ENCODE measurements around the gene GLIS1. TPM values are rescaled to one million over a fixed set of nuclear protein-coding genes. Genes with fewer than 3 reads are reported as not detected.
A peak's percentile ranks its signal among the peaks of the same experiment; 100 is the strongest.
"Not testable (repeated sequence)": the region's sequence is repeated elsewhere in the genome, so short reads cannot be mapped to it uniquely, and the experiment has no call there.

The GLIS1 gene
- 20.3 TPM for polyA plus RNA-seq (2013, experiment 1 of 2; ENCODE audit: insufficient read length)
- polyA plus RNA-seq (2013, experiment 2 of 2; ENCODE audit: insufficient read length) = 20.2 TPM

DNA sequence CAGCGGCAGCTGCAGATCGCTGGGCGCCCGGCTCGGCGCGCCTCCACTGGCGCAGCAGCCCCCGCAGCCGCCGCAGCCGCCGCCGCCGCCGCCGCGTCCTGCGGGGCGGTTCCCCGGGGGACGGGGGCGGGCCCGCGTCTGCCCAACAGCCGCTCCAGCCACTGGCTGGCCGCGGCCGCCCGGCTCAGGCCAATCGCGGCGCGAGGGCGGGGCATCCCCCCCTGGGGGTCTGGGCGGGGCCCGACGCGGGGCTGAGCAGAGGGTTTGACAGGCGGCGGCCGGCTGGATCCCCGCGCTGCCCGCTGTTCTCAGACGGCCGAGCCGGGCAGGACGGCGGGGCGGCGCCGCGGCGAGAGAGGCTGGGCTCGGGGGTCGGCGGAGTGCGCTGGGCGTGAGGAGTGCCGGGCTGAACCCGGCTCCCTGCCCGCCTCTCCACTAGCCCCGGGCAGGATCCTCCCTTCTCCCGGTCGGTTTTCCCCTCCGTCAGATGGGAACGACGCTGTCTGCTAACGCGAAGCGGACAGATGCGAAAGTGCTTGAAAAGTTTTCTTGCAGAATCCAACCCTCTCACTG is at the start of gene GLIS1:
Gene GLIS1 (minus strand): TSS at position 56 of the 573 bp plus-strand sequence. CDS start 1,100 bp downstream, outside the sequence.
- DNase-seq = peak; percentile 91

DNA sequence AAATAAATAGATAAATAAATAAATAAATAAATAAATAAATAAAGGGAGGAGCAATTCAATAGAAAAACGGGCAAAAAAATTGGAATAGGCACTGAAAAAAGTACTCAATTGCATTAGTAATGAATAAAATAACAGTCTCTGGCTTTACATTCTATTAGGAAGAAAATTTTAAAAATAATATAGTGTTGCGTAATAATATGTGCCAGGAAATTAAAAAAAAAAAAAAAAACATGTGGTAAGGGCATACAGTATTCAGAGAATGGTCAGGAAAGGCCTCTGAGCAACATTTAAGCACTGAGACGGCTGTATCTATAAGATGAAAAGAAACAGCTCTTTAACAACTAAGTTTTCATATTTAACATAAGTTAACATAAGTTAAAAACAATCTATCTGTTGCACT is 48.7 kb upstream of the GLIS1 start:
- DNase-seq = no peak

DNA sequence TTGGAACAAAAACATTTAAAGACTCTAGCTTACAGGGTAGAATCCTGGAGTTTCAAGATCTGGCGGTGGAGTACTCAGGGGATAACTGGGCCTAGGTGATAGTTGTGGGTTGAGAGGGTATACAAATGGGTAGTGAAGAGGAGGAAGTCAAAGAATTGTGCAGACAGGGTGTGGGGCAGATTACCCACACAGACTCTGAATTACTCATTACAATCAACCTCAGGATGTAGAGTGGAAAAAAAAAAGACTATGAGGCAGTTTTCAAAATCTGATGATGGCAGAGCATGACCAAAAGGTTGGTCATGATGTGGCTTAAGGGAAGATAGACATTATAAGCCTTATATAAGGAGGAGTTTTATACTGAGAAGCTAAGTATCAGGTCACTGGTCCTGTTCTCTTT is 44.1 kb upstream of the GLIS1 start:
- peak; percentile 57 for DNase-seq

DNA sequence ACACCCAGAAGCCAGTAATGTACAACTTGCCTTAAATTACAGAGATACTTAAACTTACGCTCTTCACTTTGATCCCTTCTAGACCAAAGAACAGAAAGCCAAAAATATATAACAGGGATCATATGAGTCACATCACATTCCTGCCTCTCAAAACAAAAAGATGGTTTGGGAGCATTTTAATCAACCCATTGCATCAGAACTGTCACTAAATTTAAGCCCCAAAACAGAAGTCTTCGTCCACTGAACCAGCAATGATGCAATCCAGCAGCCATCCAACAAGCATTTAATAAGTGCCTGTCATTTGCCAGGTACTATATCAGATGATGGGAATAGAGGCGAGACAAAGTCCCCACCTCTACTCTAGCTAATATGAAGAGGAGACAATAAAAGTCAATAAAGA is 42.7 kb upstream of the GLIS1 start:
- peak; percentile 82 for DNase-seq

DNA sequence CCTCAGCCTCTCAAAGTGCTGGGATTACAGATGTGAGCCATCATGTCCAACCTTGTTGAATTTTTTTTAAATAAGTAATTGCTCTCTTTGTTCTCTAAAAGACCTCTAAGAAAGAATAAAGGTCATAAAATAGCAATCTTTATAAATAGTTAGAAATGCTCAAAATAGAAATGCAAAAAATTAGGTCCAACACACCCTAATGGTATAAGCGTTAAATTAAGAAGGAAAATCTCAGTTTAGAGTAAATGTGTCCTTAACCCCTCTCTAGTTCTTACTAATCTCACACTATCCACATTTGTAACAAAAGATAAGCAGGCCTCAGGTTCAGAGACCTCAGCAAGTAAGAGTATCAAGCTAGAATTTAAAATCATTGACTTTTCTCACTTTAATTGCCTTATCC is 38.3 kb upstream of the GLIS1 start:
- no peak for DNase-seq

DNA sequence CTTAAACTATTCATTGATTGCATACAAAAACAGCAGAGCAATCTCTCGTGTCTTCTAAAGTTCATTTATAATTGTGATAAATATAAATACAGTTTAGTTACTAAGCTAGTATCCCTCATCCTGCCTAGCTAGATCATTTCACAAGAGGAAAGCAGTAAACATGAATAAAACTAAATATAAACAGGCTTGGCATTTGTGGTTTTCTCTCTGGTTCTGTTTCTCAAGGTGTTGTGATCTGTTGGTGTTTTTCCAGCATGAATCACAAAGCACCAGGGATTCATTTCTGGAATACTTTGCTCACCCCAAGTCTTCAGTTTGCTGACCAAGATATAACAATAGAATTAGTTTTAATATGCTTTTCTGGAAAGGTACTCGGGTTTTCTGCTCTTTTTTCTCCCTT is 32.7 kb upstream of the GLIS1 start:
- DNase-seq = peak; percentile 41

DNA sequence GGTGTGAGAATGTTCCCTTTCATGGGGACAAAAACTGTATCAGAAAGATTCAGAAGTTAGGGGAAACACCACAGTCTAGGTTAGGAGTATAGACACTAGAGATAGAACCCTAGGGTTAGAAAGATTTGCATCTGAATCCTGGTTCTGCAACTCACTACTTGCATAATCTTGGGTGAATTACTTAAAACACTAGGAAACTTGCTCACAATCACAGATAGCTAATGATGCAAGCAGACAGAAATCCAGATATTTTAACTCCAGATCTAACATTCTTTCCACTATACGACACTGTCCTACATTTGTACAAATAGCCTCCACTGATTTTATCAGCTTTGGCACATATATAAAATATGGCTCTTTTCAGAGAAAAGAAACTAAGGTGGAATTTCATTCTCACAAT is 30.8 kb upstream of the GLIS1 start:
- DNase-seq = peak; percentile 46

DNA sequence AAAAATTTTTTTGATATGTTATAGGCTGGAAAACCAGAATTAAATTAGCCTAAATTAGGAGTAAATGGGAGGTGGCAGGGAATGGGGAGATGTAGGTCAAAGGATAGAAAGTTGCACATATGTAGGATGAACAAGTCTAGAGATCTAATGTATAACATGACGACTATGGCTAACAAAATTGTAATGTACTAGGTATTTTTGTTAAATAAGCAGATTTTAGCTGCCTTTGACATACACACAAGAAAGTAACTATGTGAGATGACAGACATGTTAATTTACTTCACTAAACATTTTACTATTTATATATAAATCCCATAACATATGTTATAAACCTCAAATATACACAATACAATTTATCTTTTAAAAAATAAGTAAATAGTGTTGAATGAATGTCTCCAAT is 30.2 kb upstream of the GLIS1 start:
- DNase-seq = no peak

DNA sequence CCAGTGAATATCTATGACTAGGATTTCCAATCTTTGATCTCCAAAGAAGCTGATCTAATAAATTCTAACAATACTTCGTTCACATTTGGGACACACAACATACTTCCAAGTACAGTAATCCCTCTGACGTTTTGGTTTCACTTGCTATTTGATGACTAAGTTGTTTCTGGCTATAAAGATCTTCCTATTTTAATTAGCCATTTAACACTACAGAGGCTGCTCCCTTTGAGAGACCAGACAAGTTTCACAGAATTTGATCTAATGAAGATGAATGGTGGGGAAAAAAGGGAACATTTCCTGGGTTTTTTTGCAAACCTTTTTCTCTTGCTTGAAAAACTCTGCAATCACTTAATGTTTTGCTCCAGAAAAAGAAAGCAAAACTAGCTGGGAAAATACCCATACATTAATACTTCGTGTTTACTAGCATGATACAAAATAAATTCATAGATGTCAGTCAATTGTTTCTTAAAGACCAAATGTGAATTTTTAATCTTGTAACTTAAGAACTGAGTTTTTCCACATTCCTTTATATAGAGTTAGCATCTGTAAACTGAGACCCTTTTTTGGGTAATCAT is 28.0 kb upstream of the GLIS1 start:
- DNase-seq = peak; percentile 65

DNA sequence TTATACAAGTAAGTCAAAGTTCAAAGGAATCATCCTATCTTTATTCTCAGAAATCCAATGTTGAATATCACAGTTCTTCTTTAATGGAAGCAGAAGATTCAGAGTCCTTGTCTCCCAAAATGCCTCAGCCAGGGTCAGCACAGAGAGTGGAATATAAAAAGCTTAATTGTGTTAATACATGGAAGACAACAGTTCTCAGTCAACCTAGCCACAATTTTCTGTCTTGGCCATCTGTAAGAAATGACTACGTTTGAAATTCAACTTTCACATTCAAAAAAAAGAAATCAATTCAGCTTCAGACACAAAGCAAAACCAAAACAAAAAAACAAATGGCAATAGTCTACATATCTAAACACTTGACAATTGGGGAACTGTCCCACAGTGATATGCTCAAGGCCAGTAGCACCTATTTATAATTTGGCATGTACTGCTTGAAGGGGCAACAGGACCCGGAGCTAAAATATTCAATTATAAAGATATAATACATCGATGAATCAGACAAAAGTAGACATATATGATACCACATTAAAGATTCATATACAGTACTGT is 27.3 kb upstream of the GLIS1 start:
- no peak for DNase-seq

DNA sequence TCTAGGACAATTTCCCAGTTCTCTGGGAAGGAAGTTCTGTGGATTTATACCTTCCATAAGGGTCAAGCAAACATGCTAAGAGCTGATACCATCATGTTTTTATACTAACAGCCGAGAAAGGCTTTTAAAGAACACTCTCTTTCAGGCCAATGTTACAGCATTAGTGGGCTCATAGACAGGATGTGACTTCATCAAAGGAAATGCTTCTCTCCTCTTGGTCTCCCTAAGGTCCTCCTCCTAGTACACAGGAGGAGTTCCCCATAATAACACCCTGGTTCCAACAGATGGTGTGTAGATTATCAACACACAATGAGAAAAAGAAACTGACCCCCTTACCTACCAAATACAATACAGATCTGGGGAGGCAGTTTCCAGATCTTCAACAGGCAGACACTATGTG is 26.7 kb upstream of the GLIS1 start:
- DNase-seq = peak; percentile 71

DNA sequence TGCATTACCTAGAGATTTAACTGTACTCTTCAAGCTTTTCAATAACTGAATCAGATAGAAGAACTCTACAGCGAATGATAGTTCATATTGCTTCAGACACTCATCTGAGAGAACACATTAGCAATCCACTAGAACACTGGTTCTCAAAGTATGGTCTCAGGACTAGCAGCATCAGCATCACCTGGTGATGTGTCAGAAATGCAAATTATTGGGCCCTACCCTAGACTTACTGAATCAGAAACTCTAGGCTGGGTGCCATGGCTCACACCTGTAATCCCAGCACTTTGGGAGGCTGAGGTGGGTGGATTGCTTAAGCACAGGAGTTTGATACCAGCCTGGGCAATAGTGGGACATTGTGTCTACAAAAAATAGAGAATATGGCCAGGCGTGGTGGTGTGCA is 24.9 kb upstream of the GLIS1 start:
- no peak for DNase-seq

DNA sequence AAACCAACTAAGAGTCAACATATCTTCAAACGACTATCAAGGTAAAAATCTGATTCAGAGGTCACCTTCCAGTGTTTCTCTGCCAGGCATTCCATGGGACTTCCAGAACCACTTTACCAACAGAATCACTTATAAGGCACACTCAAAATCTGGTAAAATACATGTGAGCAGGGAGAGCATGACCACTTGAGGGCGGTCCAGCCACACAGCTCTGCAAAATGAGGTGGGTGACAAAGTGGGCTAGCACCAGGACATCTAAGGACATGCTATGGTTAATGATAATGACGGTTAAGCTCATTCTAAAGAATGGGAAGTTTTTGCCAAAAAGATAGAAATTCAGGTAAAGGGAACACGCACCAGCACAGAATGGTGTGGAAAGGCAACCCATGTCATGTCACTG is 24.5 kb upstream of the GLIS1 start:
- DNase-seq = no peak

DNA sequence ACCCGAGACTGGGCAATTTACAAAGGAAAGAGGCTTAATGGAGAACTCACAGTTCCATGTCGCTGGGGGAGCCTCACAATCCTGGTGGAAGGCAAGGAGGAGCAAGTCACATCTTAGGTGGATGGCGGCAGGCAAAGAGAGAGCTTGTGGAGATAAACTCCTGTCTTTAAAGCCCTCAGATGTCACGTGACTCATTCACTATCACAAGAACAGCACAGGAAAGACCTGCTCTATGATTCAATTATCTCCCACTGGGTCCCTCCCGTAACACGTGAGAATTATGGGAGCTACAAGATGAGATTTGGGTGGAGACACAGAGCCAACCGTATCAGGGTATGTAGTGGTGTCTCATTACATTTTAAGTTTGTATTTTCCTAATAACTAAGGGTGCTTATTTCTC is 21.5 kb upstream of the GLIS1 start:
- DNase-seq = not testable (repeated sequence)

DNA sequence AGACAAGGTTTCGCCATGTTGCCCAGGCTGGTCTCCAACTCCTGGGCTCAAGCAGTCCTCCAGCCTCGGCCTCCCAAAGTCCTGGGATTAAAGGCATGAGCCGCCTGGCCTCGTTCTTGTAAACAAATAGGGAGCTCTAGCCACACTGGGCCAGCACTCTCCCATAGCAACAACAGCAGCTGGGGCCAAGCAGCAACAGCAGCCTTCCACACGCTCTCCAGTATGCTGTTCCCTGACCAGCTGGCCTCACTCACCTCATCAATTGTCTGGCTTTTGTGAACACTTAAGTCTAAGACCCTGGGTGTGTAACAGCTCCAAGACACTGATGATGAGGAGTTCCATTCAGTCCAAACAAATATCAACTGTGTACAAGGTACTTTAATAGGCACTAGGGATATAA is 16.9 kb upstream of the GLIS1 start:
- no peak for DNase-seq

DNA sequence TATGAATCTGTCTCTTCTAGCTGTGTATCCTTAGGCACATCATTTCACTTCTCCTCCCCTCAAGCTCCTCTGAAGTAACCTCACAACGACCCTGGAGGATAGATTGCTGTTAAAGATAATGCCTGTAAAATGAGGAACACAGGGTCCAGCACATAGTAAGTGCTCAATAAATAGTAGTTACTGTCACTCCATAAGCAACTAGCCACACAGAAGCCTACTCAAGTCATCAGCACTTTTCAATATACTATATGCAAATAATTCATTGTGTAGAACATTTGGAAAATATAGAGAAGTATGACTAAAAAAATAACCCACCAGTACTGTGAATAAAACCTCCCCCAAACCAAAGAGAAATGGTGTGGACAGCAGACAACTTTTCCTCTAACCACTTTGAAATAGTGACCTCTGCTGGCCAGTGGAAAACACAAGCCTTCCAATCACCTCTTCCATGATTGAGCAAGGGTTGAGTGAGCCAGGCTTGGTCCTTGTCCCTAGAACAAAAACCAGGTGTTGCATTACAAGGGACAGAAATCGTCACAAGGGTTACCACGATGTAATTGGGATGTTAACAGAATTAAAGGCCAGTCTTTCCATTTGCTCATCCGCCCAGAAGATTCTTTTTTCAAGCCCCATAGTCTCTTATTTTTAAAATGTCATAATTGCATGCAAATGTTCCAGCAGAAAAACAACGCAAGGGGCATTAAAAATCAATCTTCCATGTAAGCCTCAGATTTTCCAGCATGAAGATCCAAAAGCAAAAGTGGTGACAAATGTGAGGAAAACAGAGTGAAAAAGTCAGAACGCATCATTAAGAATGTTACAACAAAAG is 15.7 kb upstream of the GLIS1 start:
- peak; percentile 75 for DNase-seq

DNA sequence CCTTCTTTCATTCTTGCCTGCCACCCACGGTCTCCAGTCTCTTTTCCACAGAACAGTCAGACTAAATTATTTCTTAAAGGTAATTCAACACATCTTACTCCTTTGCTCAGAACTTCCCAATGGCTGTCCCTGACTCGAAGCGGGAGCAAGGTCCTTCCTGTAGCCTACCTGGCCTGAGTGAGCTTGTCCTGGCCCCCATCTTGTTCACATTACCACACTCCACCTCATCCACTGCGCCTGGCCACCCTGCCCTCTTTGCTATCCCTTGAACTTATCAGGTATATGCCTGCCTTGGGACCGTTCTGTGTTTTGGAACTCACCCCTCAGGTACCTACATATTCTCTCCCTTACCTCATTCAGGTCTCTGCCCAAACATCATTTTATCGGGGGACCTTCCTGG is 13.3 kb upstream of the GLIS1 start:
- no peak for DNase-seq

DNA sequence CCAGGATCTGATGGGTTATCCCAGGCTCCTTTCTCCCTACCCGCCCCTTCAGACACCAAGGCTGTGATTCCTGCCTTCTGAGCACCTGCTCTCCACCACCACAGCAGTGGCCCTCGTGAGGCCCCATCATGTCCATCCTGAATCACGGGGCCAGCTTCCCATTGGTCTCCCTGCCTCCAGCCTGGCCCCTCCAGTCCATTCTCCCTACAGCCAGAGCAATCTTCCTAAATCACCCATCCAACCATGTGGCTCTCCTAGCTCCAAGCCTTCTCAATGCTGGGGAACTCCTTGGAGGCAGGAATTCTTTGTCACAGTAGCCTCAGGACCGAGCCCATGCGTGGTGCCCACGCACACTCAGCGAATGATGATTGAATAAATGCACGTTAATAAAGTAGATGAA is 8.9 kb upstream of the GLIS1 start:
- no peak for DNase-seq

DNA sequence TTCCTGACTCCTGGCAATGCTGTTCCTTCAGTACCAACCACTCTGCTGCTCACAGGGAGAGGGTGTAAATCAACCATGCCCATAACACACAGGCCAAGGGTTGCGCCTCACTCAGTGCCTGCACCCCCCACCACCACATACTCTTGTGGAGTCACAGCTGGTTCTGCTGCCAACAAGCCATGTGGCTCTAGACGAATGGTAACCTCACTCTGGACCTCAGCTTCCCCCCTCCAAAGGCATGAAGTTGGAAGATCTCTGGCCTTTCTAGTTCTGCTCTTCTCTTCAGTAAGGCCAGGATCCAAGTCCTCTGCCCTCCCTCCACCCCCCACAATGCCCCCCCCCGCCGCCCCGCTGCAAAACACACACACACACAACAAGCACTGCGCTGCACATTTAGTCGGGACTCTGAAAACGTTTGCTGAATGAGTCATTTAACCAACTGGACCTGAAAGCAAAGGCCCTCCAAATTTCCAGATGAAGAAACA is 1.7 kb upstream of the GLIS1 start:
- DNase-seq = peak; percentile 90

DNA sequence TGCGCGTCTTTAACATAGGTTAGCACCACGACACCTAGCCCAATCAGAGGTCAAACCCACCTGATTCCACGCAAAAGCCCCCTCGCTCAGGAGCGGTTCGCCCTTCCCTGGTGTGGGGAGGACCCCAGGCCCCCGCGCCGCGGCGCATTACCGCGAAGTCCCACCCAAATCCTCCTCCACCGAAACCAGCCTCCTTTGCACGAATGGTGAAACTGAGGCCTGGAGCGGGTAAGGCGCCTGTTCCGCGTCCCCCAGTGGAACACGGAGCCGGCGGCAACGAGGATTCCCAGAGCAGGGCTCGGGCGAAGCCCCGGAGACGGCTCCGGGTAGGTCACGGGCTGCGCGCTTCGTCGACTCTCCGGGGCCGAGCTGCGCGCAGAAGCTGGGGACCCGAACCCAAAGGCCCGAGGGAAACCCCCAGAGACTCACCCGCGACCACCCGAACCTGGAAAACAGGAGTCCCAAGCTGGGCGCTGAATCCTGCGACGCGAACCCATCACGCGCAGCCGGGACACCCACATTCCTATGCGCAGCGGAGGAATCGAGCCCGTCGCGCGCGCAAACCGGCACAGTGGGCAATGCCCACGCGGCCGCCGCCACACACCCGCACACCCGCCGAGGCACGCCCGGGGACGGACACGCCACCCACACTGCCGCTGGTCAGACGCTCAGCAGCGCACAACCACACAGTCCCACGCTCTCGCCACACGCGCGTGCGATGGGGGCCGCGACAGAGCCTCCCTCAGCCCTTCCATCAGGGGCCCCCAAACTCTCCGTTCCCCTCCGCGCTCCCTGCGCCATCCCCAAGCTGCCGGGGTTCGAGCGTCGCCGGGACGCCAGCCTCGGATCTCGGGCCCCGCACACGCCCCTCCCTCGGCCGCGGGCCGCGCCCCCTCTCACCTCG is 507 bp downstream of the GLIS1 start:
- DNase-seq = no peak

DNA sequence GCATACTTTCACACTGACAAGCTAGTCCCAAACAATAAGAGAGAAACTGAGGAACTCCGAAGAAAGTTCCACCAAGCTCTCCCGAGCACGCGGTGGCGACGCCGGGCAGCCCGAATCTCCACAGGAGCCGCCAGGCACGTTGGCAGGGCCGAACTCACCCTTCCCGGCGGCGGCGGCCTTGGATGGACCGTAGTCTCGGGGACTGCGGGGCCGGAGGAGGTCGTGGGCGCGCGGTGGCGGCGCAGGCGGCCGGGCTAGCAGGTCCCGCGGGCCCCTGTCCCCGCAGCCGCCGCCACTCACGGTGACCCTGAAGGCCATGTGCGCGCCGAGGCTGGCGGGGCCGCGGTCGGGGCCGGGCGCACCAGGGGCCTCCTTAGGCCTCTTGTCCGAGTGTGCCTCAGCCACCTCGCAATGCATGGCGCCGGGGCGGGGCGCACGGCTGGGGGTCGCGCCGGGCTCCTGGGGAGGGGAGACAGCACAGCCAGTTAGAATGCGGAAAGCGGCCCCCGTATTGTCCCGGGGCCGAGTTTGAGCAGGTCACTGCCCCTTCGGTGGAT is 1.2 kb downstream of the GLIS1 start:
- no peak for DNase-seq

DNA sequence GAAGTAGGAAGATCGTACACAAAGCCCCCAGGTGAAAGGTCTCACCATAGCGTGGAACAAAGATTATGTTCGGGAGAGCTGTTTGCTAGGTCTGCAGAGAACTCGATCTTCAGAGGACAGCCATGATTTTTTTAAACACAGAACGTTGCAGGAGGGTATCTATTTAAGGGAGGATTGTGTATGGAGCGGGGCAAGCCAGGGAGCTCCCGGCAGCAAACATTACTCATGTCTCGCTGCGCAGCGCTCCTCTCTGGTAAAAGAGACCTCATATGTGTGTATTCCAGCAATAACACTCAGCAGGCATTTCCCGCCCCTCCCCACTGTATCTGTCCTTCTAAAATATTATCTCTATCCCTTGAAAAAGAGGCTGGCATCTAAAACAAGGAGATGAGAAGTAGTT is 2.7 kb downstream of the GLIS1 start:
- peak; percentile 92 for DNase-seq

All from fibroblast of skin of back (primary cell).